Neuronal stem cell (in vitro differentiated cells): ENCODE data around the gene STAT2.
"Not testable (repeated sequence)": the region's sequence is repeated elsewhere in the genome, so short reads cannot be mapped to it uniquely, and the experiment has no call there.

ENCODE experiments used
- DNase-seq: peaks from one replicate; pipeline ENCODE4 v3.0.0-alpha.2; 2013; ENCODE audit warnings: low spot score
- H2AFZ ChIP-seq: one replicate; pipeline ENCODE4 v1.6.1; 2013; ENCODE audit warnings: mild to moderate bottlenecking, low read length, inconsistent platforms
- H2AK5ac ChIP-seq: 2 replicates; pipeline ENCODE4 v1.6.1; 2013; ENCODE audit warnings: low read depth, mild to moderate bottlenecking, inconsistent platforms, low read length, moderate library complexity, mixed read lengths
- H2BK120ac ChIP-seq: 2 replicates; pipeline ENCODE4 v1.6.1; 2013; ENCODE audit warnings: low read depth, mild to moderate bottlenecking, inconsistent platforms, low read length, moderate library complexity, mixed read lengths
- H2BK12ac ChIP-seq: one replicate; pipeline ENCODE4 v1.6.1; 2013; ENCODE audit warnings: low read length, inconsistent platforms
- H2BK15ac ChIP-seq: 2 replicates; pipeline ENCODE4 v1.6.1; 2013; ENCODE audit warnings: mild to moderate bottlenecking, low read length, inconsistent platforms, mixed read lengths
- H2BK5ac ChIP-seq: one replicate; pipeline ENCODE4 v1.6.1; 2013; ENCODE audit warnings: inconsistent platforms, mild to moderate bottlenecking, low read length, moderate library complexity
- H3K14ac ChIP-seq: one replicate; pipeline ENCODE4 v1.6.1; 2013; ENCODE audit warnings: low read length, inconsistent platforms
- H3K18ac ChIP-seq: 2 replicates; pipeline ENCODE4 v1.6.1; 2013; ENCODE audit warnings: low read length, inconsistent platforms
- H3K23ac ChIP-seq: 2 replicates; pipeline ENCODE4 v1.6.1; 2013; ENCODE audit warnings: low read depth, mild to moderate bottlenecking, mixed read lengths, low read length, inconsistent platforms; ENCODE audit not compliant: poor library complexity
- H3K27ac ChIP-seq: replicated peaks from 3 replicates; pipeline ENCODE4 v1.5.1; 2013; ENCODE audit warnings: low read length, inconsistent platforms
- H3K27me3 ChIP-seq, 3 experiments: 2 replicates each; pipeline ENCODE4 v1.6.1; 2013; ENCODE audit warnings: low read length in 3 of 3, mild to moderate bottlenecking in 2 of 3, inconsistent platforms in 1 of 3, low read depth in 1 of 3, mixed read lengths in 1 of 3, moderate library complexity in 1 of 3; ENCODE audit not compliant: control insufficient read depth in 3 of 3, insufficient read depth in 3 of 3
- H3K36me3 ChIP-seq, 2 donors: replicated peaks in 1 of 2; 2 replicates each; pipeline ENCODE4 v1.6.1; 2013; ENCODE audit warnings: low read length in 2 of 2; ENCODE audit not compliant: control insufficient read depth in 2 of 2, insufficient read depth in 2 of 2
- H3K4ac ChIP-seq: 2 replicates; pipeline ENCODE4 v1.6.1; 2013; ENCODE audit warnings: inconsistent platforms, mild to moderate bottlenecking, low read length, moderate library complexity
- H3K4me1 ChIP-seq, 2 donors: 1 replicate in 1 of 2; 2 replicates in 1 of 2; pipeline ENCODE4 v1.6.1; 2013; ENCODE audit warnings: low read length in 2 of 2, low read depth in 1 of 2; ENCODE audit not compliant: control insufficient read depth in 2 of 2, insufficient read depth in 1 of 2
- H3K4me2 ChIP-seq: one replicate; pipeline ENCODE4 v1.6.1; 2013; ENCODE audit warnings: mild to moderate bottlenecking, low read length, inconsistent platforms; ENCODE audit not compliant: insufficient read depth, poor library complexity, severe bottlenecking
- H3K4me3 ChIP-seq, 2 donors: 2 replicates each; pipeline ENCODE4 v1.5.1; 2013; ENCODE audit warnings: low read length in 2 of 2, mild to moderate bottlenecking in 2 of 2, inconsistent platforms in 1 of 2, moderate library complexity in 1 of 2
- H3K79me1 ChIP-seq: one replicate; pipeline ENCODE4 v1.6.1; 2013; ENCODE audit warnings: low read depth, mild to moderate bottlenecking, inconsistent platforms, low read length, moderate library complexity
- H3K9ac ChIP-seq: one replicate; pipeline ENCODE4 v1.6.1; 2013; ENCODE audit warnings: mild to moderate bottlenecking, low read depth, low read length, inconsistent platforms; ENCODE audit not compliant: poor library complexity
- H3K9me3 ChIP-seq, 2 donors: replicated peaks in 1 of 2; 2 replicates each; pipeline versions ENCODE3 to v1.6.1; 2013; ENCODE audit warnings: low read length in 2 of 2, mild to moderate bottlenecking in 2 of 2, inconsistent platforms in 1 of 2, low read depth in 1 of 2, mixed read lengths in 1 of 2, moderate library complexity in 1 of 2; ENCODE audit not compliant: control insufficient read depth in 2 of 2, insufficient read depth in 1 of 2
- H4K8ac ChIP-seq: one replicate; pipeline ENCODE4 v1.6.1; 2013; ENCODE audit warnings: low read depth, mild to moderate bottlenecking, inconsistent platforms, low read length, moderate library complexity
- H4K91ac ChIP-seq: one replicate; pipeline ENCODE4 v1.6.1; 2013; ENCODE audit warnings: low read length, low read depth, mild to moderate bottlenecking, inconsistent platforms; ENCODE audit not compliant: poor library complexity
- WGBS, 2 donors: extraction: QIAGEN DNeasy Blood & Tissue Kit; methylation state at CpG; one replicate each; pipeline ENCODE4 v1.1.7; 2013; ENCODE audit warnings: missing lambda C conversion rate in 2 of 2, mixed read lengths in 1 of 2; ENCODE audit not compliant: insufficient read length in 2 of 2, insufficient replicate concordance in 1 of 2; ENCODE audit errors: extremely low coverage in 2 of 2; 5-methylcytosine and 5-hydroxymethylcytosine counted together

The STAT2 gene

DNA sequence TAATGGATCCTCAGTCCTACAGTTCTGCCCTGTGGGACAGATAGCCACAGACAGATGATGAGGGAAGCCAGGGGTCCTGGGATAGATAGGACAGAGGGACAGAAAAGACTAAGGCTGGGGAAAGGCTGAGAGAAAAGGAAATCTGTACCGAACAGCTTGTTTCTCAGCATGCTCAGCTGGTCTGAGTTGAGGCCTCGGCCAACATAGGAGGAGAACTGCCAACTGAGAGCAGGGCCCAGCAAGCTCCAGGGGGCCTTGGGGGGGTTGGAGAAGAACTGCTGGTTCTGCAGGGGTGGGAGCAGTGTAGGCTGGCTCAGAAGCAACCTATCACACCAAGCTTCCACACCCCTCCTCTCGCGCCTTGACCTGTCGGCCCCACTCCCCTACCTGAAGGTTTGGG is 11.1 kb downstream of the STAT2 start:
- peaks cover 0 to 2% of the 10 kb centered on the region in 2 donors for H3K9me3 ChIP-seq
- no peak overlapping the region for H2BK120ac ChIP-seq
- H2AFZ ChIP-seq: no peak overlapping the region
- H3K9ac ChIP-seq: no peak overlapping the region
- no peak overlapping the region for H2BK12ac ChIP-seq
- no peaks in the 10 kb centered on the region for H3K79me1 ChIP-seq
- H4K91ac ChIP-seq: no peak overlapping the region
- H3K4ac ChIP-seq: no peak overlapping the region
- no peaks in the 10 kb centered on the region for H3K4me1 ChIP-seq
- no peak overlapping the region for H3K4me3 ChIP-seq
- H3K18ac ChIP-seq: no peak overlapping the region
- H3K14ac ChIP-seq: no peak overlapping the region
- H3K23ac ChIP-seq: no peak overlapping the region
- no peak overlapping the region for H2BK15ac ChIP-seq
- no peak overlapping the region for H3K27ac ChIP-seq
- H2AK5ac ChIP-seq: no peak overlapping the region
- H2BK5ac ChIP-seq: no peak overlapping the region
- peaks cover 37 to 87% of the 10 kb centered on the region in 2 donors for H3K36me3 ChIP-seq
- H3K27me3 ChIP-seq: no peaks in the 10 kb centered on the region
- H4K8ac ChIP-seq: no peak overlapping the region
- no peak overlapping the region for H3K4me2 ChIP-seq
- no CpG with 5 or more reads among the region's 5 CpGs for WGBS, 2 donors
- DNase-seq: no peak

DNA sequence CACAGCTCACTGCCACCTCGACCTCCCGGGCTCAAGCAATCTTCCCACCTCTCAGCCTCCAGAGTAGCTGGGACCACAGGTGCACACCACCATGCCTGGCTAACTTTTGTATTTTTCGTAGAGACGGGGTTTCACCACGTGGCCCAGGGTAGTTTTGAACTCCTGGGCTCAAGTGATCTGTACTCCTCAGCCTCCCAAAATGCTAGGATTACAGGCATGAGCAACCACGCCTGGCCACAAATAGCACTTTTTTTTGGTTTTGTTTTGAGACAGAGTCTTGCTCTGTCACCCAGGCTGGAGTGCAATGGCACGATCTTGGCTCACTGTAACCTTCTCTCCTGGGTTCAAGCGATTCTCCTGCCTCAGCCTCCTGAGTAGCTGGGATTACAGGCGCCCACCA is 12.7 kb downstream of the STAT2 start:
- H3K4me3 ChIP-seq, DNase-seq, H3K27ac ChIP-seq, H4K91ac ChIP-seq, H2AFZ ChIP-seq, H3K27me3 ChIP-seq, H3K4me1 ChIP-seq, H3K23ac ChIP-seq, H3K9me3 ChIP-seq, H3K4me2 ChIP-seq, H3K14ac ChIP-seq, H2BK15ac ChIP-seq, H2BK5ac ChIP-seq, H3K79me1 ChIP-seq, H4K8ac ChIP-seq, H3K4ac ChIP-seq, H3K18ac ChIP-seq, H2BK12ac ChIP-seq, H3K9ac ChIP-seq, H2BK120ac ChIP-seq, H2AK5ac ChIP-seq: not testable (repeated sequence)
- no CpG with 5 or more reads among the region's 9 CpGs for WGBS, 2 donors
- peaks cover 42 to 88% of the 10 kb centered on the region in 2 donors for H3K36me3 ChIP-seq

DNA sequence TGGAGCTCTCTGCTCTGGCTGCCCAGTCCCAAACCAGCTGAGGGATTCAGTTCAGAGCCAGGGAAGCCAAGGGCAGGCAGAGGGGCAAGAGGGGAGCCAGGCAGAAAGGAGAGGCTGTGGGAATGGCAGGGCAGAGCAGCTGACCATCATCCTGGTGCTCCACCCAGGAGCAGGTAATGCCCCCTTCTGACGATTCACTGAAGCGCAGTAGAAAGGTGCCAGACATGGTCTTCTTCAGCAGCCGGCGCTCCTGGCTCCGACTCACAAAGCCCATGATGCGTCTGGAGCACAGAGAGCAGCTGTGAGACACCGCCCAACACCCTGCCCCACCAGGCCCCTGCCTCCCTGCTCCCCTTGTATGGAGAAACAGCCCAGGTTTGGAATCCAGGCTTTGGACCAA is 13.2 kb downstream of the STAT2 start:
- H3K23ac ChIP-seq: no peak overlapping the region
- no peak overlapping the region for H3K9ac ChIP-seq
- no peak overlapping the region for H3K4me2 ChIP-seq
- no peak overlapping the region for H3K18ac ChIP-seq
- peaks cover 42 to 83% of the 10 kb centered on the region in 2 donors for H3K36me3 ChIP-seq
- H3K27ac ChIP-seq: no peak overlapping the region
- DNase-seq: no peak
- no peak overlapping the region for H2BK5ac ChIP-seq
- no peak overlapping the region for H2BK15ac ChIP-seq
- H3K4me3 ChIP-seq: no peak overlapping the region
- H2BK12ac ChIP-seq: no peak overlapping the region
- no peak overlapping the region for H2AFZ ChIP-seq
- H2BK120ac ChIP-seq: no peak overlapping the region
- no peak overlapping the region for H3K4ac ChIP-seq
- H4K91ac ChIP-seq: no peak overlapping the region
- peaks cover 0 to 2% of the 10 kb centered on the region in 2 donors for H3K9me3 ChIP-seq
- H2AK5ac ChIP-seq: no peak overlapping the region
- H4K8ac ChIP-seq: no peak overlapping the region
- no peaks in the 10 kb centered on the region for H3K27me3 ChIP-seq
- no peaks in the 10 kb centered on the region for H3K79me1 ChIP-seq
- H3K4me1 ChIP-seq: no peaks in the 10 kb centered on the region
- H3K14ac ChIP-seq: no peak overlapping the region
- WGBS, 2 donors: no CpG with 5 or more reads among the region's 7 CpGs

DNA sequence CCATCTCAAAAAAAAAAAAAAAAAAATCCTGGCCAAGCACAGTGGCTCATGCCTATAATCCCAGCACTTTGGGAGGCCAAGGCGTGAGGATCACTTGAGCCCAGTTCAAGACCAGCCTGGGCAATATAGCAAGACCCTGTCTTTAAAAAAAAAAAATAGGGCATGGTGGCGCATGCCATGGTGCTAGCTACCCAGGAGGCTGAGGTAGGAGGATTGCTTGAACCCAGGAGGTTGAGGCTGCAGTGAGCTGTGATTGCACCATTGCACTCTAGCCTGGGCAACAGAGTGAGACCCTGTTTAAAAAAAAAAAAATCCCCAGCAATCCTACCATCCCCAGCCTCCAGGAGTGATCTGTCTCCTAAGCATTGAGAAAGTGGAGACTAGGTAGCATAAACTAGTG is 17.6 kb downstream of the STAT2 start:
- H4K91ac ChIP-seq, H3K4ac ChIP-seq, H2BK15ac ChIP-seq, H2BK5ac ChIP-seq, H3K27me3 ChIP-seq, H2BK120ac ChIP-seq, H2AFZ ChIP-seq, H3K4me3 ChIP-seq, H3K9me3 ChIP-seq, H4K8ac ChIP-seq, H3K14ac ChIP-seq, H3K23ac ChIP-seq, H2AK5ac ChIP-seq, H2BK12ac ChIP-seq, H3K18ac ChIP-seq, H3K9ac ChIP-seq, H3K79me1 ChIP-seq, H3K27ac ChIP-seq, H3K4me1 ChIP-seq, DNase-seq, H3K4me2 ChIP-seq: not testable (repeated sequence)
- WGBS, 2 donors: no CpG with 5 or more reads among the region's 2 CpGs
- peaks cover 13 to 51% of the 10 kb centered on the region in 2 donors for H3K36me3 ChIP-seq
